Left ventricle myocardium inferior (tissue), 1 donor: Measurements from ENCODE around the gene KIF16B. TPM values are rescaled to one million over a fixed set of nuclear protein-coding genes. Genes with fewer than 3 reads are reported as not detected.

Experiments used
- DNase-seq: peaks from one replicate; pipeline ENCODE4 v3.0.0-alpha.2; 2020
- H3K27ac ChIP-seq: fragments of 200-600 bp; replicated peaks from 2 replicates; pipeline ENCODE4 v1.8.0; 2021
- H3K27me3 ChIP-seq: fragments of 200-600 bp; 2 replicates; pipeline ENCODE4 v1.8.0; 2021; ENCODE audit warnings: low read depth
- H3K36me3 ChIP-seq: fragments of 200-600 bp; 2 replicates; pipeline ENCODE4 v1.8.0; 2021
- H3K4me1 ChIP-seq: fragments of 200-600 bp; 2 replicates; pipeline ENCODE4 v1.8.0; 2021
- H3K4me3 ChIP-seq: fragments of 200-600 bp; 2 replicates; pipeline ENCODE4 v1.8.0; 2021; ENCODE audit warnings: mild to moderate bottlenecking, moderate library complexity
- H3K9me3 ChIP-seq: fragments of 200-600 bp; replicated peaks from 2 replicates; pipeline ENCODE4 v1.8.0; 2021
- CTCF ChIP-seq: fragments of 200-600 bp; IDR thresholded peaks from 2 replicates; pipeline ENCODE4 v1.8.0; 2021; ENCODE audit warnings: antibody characterized with exemption, mild to moderate bottlenecking, borderline replicate concordance
- intact Hi-C: fragments of 100-400 bp; cut with micrococcal nuclease; formaldehyde crosslinking; loops from one replicate; pipeline ENCODE4 v1.11.0; 2022
- total RNA-seq: library from RNA; stranded (reverse); fragmentation: NEBNext Ultra II Directional; extraction: Animal tissue kit (Norgen Biotek cat#: 25700); gene quantifications from one replicate; pipeline ENCODE4 v1.2.1, GENCODE V29; 2021
- donor health status: DM: no; HTN: yes; CAD: no; lungs with severe emphysema.

Gene KIF16B
- total RNA-seq, 1 donor from 2014 or later, result 16.4 TPM

GRCh38 chr20:16407251-16408067, 165.8 kb downstream of the KIF16B start:
- Histone ChIP-seq H3K4me3 (no peak overlapping the region), H3K36me3 (peaks cover 60% of the 10 kb centered on the region), H3K27me3 (no peaks in the 10 kb centered on the region), H3K27ac (no peak overlapping the region), H3K9me3 (peaks cover 22% of the 10 kb centered on the region), H3K4me1 (no peaks in the 10 kb centered on the region)
- intact Hi-C loops, result no loop called here
- TF ChIP-seq CTCF, result no peak
- no peak for DNase-seq

GRCh38 chr20:16405254-16405653, 168.0 kb downstream of the KIF16B start:
- no peaks in the 10 kb centered on the region for H3K27me3 ChIP-seq
- H3K4me1 ChIP-seq, result no peaks in the 10 kb centered on the region
- intact Hi-C loops, result no loop called here
- no peak overlapping the region for H3K4me3 ChIP-seq
- no peak for DNase-seq
- no peak for TF ChIP-seq CTCF
- H3K36me3 ChIP-seq, result peaks cover 50% of the 10 kb centered on the region
- H3K27ac ChIP-seq, result no peak overlapping the region
- peaks cover 2% of the 10 kb centered on the region for H3K9me3 ChIP-seq

- peaks cover 49% of the 10 kb centered on the region for H3K36me3 ChIP-seq
- no peak overlapping the region for H3K27ac ChIP-seq
- no peaks in the 10 kb centered on the region for H3K27me3 ChIP-seq
- TF ChIP-seq CTCF, result no peak
- no peaks in the 10 kb centered on the region for H3K9me3 ChIP-seq
- no peaks in the 10 kb centered on the region for H3K4me1 ChIP-seq
- no peak overlapping the region for H3K4me3 ChIP-seq
- intact Hi-C loops, result no loop called here
- no peak for DNase-seq
Observed at GRCh38 chr20:16404640-16405039, 168.6 kb downstream of the KIF16B start.

GRCh38 chr20:16404171-16404570, 169.1 kb downstream of the KIF16B start:
- Histone ChIP-seq H3K4me1 (no peaks in the 10 kb centered on the region), H3K27me3 (no peaks in the 10 kb centered on the region), H3K9me3 (no peaks in the 10 kb centered on the region), H3K36me3 (peaks cover 53% of the 10 kb centered on the region), H3K4me3 (no peak overlapping the region), H3K27ac (no peak overlapping the region)
- intact Hi-C loops, result no loop called here
- DNase-seq, result no peak
- TF ChIP-seq CTCF, result no peak

GRCh38 chr20:16400234-16400633, 173.0 kb downstream of the KIF16B start:
- DNase-seq, result no peak
- Histone ChIP-seq H3K4me3 (no peak overlapping the region), H3K27me3 (no peaks in the 10 kb centered on the region), H3K27ac (no peak overlapping the region), H3K36me3 (peaks cover 37% of the 10 kb centered on the region), H3K9me3 (no peaks in the 10 kb centered on the region), H3K4me1 (peaks cover 17% of the 10 kb centered on the region)
- TF ChIP-seq CTCF, result no peak
- intact Hi-C loops, result no loop called here
